Glutamatergic neuron (in vitro differentiated cells): ENCODE data around the gene PSD2. TPM values are rescaled to one million over a fixed set of nuclear protein-coding genes. Genes with fewer than 3 reads are reported as not detected.

Experiments used
- DNase-seq: peaks from one replicate; pipeline ENCODE4 v3.0.0; 2022
- H3K27ac Mint-ChIP-seq: one replicate; pipeline ENCODE4 v1.8.0; 2020; ENCODE audit warnings: mild to moderate bottlenecking, mixed read lengths, inconsistent platforms; ENCODE audit not compliant: unreplicated experiment
- H3K27me3 Mint-ChIP-seq: one replicate; pipeline ENCODE4 v1.8.0; 2020; ENCODE audit warnings: mild to moderate bottlenecking, moderate library complexity, mixed read lengths, inconsistent platforms; ENCODE audit not compliant: unreplicated experiment
- H3K36me3 Mint-ChIP-seq: one replicate; pipeline ENCODE4 v1.8.0; 2020; ENCODE audit warnings: mild to moderate bottlenecking, mixed read lengths, inconsistent platforms; ENCODE audit not compliant: unreplicated experiment
- H3K4me1 Mint-ChIP-seq: one replicate; pipeline ENCODE4 v1.8.0; 2020; ENCODE audit warnings: mild to moderate bottlenecking, low read depth, mixed read lengths, inconsistent platforms; ENCODE audit not compliant: unreplicated experiment
- H3K4me3 Mint-ChIP-seq: one replicate; pipeline ENCODE4 v1.8.0; 2020; ENCODE audit warnings: mild to moderate bottlenecking, mixed read lengths, inconsistent platforms; ENCODE audit not compliant: unreplicated experiment
- H3K9me3 Mint-ChIP-seq: one replicate; pipeline ENCODE4 v1.8.0; 2020; ENCODE audit warnings: mild to moderate bottlenecking, moderate library complexity, mixed read lengths, inconsistent platforms; ENCODE audit not compliant: unreplicated experiment
- CTCF ChIP-seq: fragments of 200-600 bp; sonication (generic); IDR thresholded peaks from one replicate; pipeline ENCODE4 v1.5.0; 2021; ENCODE audit not compliant: partially characterized antibody, unreplicated experiment
- total RNA-seq: library from RNA; stranded (reverse); fragmentation: NEBNext Ultra II Directional; extraction: Animal tissue kit (Norgen Biotek cat#: 25700); gene quantifications from one replicate; pipeline ENCODE4 v1.2.1, GENCODE V29; 2021; ENCODE audit not compliant: unreplicated experiment

The PSD2 gene
- total RNA-seq, 1 donor from 2014 or later = 2.3 TPM

GRCh38 chr5:139761057-139761450 lies 34.6 kb upstream of the PSD2 start:
- DNase-seq = no peak
- no peak for TF ChIP-seq CTCF
- H3K4me3 Mint-ChIP-seq = no peak overlapping the region
- H3K27me3 Mint-ChIP-seq = peaks cover 15% of the 10 kb centered on the region
- H3K4me1 Mint-ChIP-seq = peaks cover 47% of the 10 kb centered on the region
- no peak overlapping the region for H3K27ac Mint-ChIP-seq
- H3K36me3 Mint-ChIP-seq = no peaks in the 10 kb centered on the region
- H3K9me3 Mint-ChIP-seq = peaks cover 4% of the 10 kb centered on the region

- H3K9me3 Mint-ChIP-seq = peaks cover 7% of the 10 kb centered on the region
- TF ChIP-seq CTCF = no peak
- H3K36me3 Mint-ChIP-seq = no peaks in the 10 kb centered on the region
- H3K4me1 Mint-ChIP-seq = peaks cover 48% of the 10 kb centered on the region
- DNase-seq = no peak
- peaks cover 15% of the 10 kb centered on the region for H3K27me3 Mint-ChIP-seq
- H3K4me3 Mint-ChIP-seq = peak overlapping the region; percentile 47
- peak overlapping the region; percentile 28 for H3K27ac Mint-ChIP-seq
Observed at GRCh38 chr5:139761501-139761900, 34.1 kb upstream of the PSD2 start.

GRCh38 chr5:139762615-139763170 lies 32.9 kb upstream of the PSD2 start:
- TF ChIP-seq CTCF = no peak
- DNase-seq = no peak
- peaks cover 13% of the 10 kb centered on the region for H3K27me3 Mint-ChIP-seq
- H3K4me1 Mint-ChIP-seq = peaks cover 40% of the 10 kb centered on the region
- no peak overlapping the region for H3K4me3 Mint-ChIP-seq
- peaks cover 8% of the 10 kb centered on the region for H3K9me3 Mint-ChIP-seq
- H3K27ac Mint-ChIP-seq = no peak overlapping the region
- H3K36me3 Mint-ChIP-seq = no peaks in the 10 kb centered on the region

- no peak for TF ChIP-seq CTCF
- peaks cover 12% of the 10 kb centered on the region for H3K27me3 Mint-ChIP-seq
- no peak overlapping the region for H3K27ac Mint-ChIP-seq
- H3K36me3 Mint-ChIP-seq = no peaks in the 10 kb centered on the region
- peaks cover 8% of the 10 kb centered on the region for H3K9me3 Mint-ChIP-seq
- DNase-seq = no peak
- peaks cover 38% of the 10 kb centered on the region for H3K4me1 Mint-ChIP-seq
- H3K4me3 Mint-ChIP-seq = peak overlapping the region; percentile 68
Observed at GRCh38 chr5:139763280-139763929, 32.2 kb upstream of the PSD2 start.
